Measurements from ENCODE around the gene LACTB. TPM values are rescaled to one million over a fixed set of nuclear protein-coding genes. Genes with fewer than 3 reads are reported as not detected.

LACTB gene
- total RNA-seq, 1 donor from 2014 or later: 10.9 TPM

DNA sequence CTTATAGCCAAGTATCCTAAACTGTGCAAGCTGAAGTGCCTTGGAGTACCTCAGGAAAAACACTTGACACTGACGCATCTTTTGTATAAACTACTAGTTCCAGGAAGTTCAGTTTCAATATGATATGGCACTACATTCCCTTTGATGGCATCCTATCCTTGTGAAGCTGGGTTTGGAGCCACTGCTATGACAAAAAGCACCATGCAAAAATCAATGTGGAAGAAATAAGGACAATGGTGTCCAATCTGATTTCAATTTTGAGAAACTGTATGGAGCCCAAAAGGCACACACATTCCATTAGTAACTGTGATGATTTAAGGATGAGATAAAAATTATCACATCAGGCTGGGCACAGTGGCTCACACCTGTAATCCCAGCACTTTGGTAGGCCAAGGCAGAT, 30.0 kb downstream of the LACTB start:
- Mint-ChIP-seq H3K36me3 (peaks cover 39% of the 10 kb centered on the region), H3K27ac (no peak overlapping the region), H3K9me3 (no peaks in the 10 kb centered on the region), H3K4me1 (ENCODE audit: unreplicated experiment) (peaks cover 5% of the 10 kb centered on the region), H3K4me3 (no peak overlapping the region), H3K27me3 (no peaks in the 10 kb centered on the region)
- TF ChIP-seq, protein P1, sequence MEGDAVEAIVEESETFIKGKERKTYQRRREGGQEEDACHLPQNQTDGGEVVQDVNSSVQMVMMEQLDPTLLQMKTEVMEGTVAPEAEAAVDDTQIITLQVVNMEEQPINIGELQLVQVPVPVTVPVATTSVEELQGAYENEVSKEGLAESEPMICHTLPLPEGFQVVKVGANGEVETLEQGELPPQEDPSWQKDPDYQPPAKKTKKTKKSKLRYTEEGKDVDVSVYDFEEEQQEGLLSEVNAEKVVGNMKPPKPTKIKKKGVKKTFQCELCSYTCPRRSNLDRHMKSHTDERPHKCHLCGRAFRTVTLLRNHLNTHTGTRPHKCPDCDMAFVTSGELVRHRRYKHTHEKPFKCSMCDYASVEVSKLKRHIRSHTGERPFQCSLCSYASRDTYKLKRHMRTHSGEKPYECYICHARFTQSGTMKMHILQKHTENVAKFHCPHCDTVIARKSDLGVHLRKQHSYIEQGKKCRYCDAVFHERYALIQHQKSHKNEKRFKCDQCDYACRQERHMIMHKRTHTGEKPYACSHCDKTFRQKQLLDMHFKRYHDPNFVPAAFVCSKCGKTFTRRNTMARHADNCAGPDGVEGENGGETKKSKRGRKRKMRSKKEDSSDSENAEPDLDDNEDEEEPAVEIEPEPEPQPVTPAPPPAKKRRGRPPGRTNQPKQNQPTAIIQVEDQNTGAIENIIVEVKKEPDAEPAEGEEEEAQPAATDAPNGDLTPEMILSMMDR (conservative IDR thresholded peaks at IDR 0.05): no peak
- no peak for DNase-seq (ENCODE audit: extremely low spot score, unreplicated experiment)

DNA sequence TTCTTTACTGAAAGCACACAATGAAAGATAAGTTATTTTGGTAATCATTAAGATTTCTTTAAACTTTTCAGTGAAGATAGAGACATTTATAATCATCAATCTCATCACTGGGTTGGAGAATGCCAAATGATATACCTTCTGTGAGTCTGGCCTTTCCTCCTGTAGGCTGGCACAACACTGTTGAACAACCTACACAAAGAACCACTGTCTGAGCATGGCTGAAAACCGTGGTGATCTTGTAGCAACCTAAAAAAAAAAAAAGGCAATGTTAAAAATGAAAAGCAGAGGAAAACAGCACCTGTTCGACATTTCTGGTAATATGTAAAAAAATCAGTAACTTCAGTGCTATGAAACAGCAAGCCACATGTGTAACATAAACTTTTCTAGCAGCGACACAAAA, 33.8 kb downstream of the LACTB start:
- H3K27me3 Mint-ChIP-seq: no peaks in the 10 kb centered on the region
- H3K9me3 Mint-ChIP-seq: no peaks in the 10 kb centered on the region
- peak overlapping the region; percentile 74 for H3K27ac Mint-ChIP-seq
- peaks cover 5% of the 10 kb centered on the region for H3K4me1 Mint-ChIP-seq (ENCODE audit: unreplicated experiment)
- TF ChIP-seq, protein P1 (conservative IDR thresholded peaks at IDR 0.05): no peak
- H3K4me3 Mint-ChIP-seq: peak overlapping the region; percentile 99
- no peak for DNase-seq (ENCODE audit: extremely low spot score, unreplicated experiment)
- H3K36me3 Mint-ChIP-seq: peaks cover 27% of the 10 kb centered on the region

DNA sequence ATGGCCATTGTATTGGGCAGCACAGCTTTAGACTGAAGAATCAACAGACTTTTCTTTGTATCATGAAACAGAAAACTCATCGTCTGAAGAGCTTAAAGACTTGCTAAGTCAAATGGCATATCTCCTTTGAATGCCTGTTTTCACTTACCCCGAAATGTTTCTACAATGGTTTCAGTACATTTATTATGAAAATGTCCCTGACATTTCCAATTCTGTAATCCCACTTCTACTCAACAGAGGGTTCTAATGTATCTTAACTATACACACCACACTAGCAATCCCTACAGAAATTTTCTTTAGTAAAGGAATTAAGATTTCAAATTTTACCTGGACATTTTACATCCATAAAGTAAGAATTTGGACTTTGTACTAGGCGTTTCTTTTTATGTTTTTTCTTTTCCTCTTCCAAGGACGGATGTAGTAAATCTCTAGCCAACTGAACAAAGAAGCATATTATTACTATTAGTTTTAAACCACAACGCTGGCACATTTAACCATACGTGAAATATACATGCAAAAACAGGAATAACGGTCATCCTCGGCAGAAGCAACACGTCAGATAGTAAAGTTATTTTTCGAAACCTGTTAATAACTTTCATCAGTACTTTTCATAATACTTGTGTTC, 34.5 kb downstream of the LACTB start:
- no peak for DNase-seq (ENCODE audit: extremely low spot score, unreplicated experiment)
- peaks cover 27% of the 10 kb centered on the region for H3K36me3 Mint-ChIP-seq
- no peaks in the 10 kb centered on the region for H3K9me3 Mint-ChIP-seq
- peak overlapping the region; percentile 100 for H3K27ac Mint-ChIP-seq
- peak overlapping the region; percentile 99 for H3K4me3 Mint-ChIP-seq
- no peaks in the 10 kb centered on the region for H3K27me3 Mint-ChIP-seq
- TF ChIP-seq, protein P1 (conservative IDR thresholded peaks at IDR 0.05): peak; percentile 20
- peaks cover 5% of the 10 kb centered on the region for H3K4me1 Mint-ChIP-seq (ENCODE audit: unreplicated experiment)

DNA sequence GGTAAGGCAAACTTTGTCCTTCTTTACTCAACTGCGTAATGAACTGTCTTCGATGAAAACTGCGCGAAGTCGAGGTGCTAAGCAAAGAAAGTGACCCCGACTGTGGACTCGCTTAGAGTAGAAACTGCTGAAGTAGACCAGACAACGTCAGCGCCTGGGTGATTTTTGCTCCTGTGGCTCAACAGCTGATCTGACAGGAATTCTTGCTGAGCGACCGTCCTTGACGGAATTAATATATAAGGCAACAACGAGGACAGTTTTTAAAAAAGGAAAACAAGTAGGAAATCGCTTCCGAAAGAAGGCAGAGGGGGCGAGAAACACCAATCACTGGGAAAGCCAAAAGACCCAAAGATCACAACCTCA, 35.1 kb downstream of the LACTB start:
- Mint-ChIP-seq H3K4me1 (ENCODE audit: unreplicated experiment) (peaks cover 5% of the 10 kb centered on the region), H3K36me3 (peaks cover 22% of the 10 kb centered on the region), H3K4me3 (peak overlapping the region; percentile 99), H3K27me3 (no peaks in the 10 kb centered on the region), H3K9me3 (no peaks in the 10 kb centered on the region), H3K27ac (peak overlapping the region; percentile 100)
- DNase-seq (ENCODE audit: extremely low spot score, unreplicated experiment): no peak
- TF ChIP-seq, protein P1 (conservative IDR thresholded peaks at IDR 0.05): no peak

DNA sequence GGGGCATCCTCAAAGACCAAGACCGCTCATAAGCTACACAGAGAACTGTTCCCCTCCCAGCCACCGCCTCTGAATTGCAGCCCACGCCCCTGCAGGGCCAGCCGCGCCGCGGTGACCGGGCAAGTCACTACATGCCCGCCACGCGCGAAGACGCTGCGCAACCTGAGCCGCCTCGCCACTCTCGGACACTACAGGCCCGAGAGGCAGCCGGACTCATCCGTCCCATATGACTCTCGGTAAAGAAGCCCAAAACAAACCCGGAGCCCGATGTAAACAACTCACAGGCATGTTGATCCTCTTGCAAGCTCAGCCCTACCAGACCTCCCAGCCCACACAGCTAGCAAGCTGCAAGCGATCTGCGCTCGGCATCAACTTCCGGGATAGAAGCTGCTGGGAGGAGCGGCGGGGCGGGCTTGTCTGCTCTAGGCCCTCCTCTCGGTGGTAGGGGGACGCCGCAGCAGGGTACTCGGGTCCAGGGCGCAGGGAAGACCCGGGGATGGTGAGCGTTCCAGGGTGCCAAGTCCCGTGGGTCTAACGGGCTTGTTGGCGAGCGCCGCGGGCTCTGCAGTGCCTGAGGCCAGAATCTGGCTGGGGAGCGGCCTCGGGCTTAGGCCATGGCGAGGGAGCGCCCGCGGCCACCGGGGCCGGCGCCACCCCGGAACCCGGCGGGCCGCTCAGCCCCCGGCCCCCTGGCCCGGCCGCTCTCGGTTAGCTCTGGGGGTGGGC, 35.6 kb downstream of the LACTB start, which contains the start of gene RPS27L:
TSS of gene RPS27L (minus strand) at position 360 of the 726 bp plus-strand sequence. CDS start at position 288, 72 bp downstream.
- peaks cover 5% of the 10 kb centered on the region for H3K4me1 Mint-ChIP-seq (ENCODE audit: unreplicated experiment)
- no peaks in the 10 kb centered on the region for H3K27me3 Mint-ChIP-seq
- TF ChIP-seq, protein P1 (conservative IDR thresholded peaks at IDR 0.05): no peak
- H3K9me3 Mint-ChIP-seq: no peaks in the 10 kb centered on the region
- DNase-seq (ENCODE audit: extremely low spot score, unreplicated experiment): peak; percentile 89
- peaks cover 22% of the 10 kb centered on the region for H3K36me3 Mint-ChIP-seq
- peak within 1 kb of the TSS; percentile 100 for H3K27ac Mint-ChIP-seq
- H3K4me3 Mint-ChIP-seq: peak within 1 kb of the TSS; percentile 99

All from type B pancreatic cell (in vitro differentiated cells).